Mesenchymal stem cell (in vitro differentiated cells and primary cell): Measurements from ENCODE around the gene NINL.

Source experiments
- DNase-seq: peaks from one replicate; pipeline ENCODE4 v3.0.0-alpha.2; 2013
- H2AFZ ChIP-seq: one replicate; pipeline ENCODE4 v1.6.1; 2013; ENCODE audit warnings: low read depth, mild to moderate bottlenecking, control low read depth, inconsistent platforms, low read length, moderate library complexity
- H2AK5ac ChIP-seq: 2 replicates; pipeline ENCODE4 v1.6.1; 2013; ENCODE audit warnings: low read length, moderate library complexity, mild to moderate bottlenecking, inconsistent platforms; ENCODE audit not compliant: severe bottlenecking
- H2BK120ac ChIP-seq: one replicate; pipeline ENCODE4 v1.6.1; 2013; ENCODE audit warnings: low read depth, mild to moderate bottlenecking, inconsistent platforms, low read length, moderate library complexity
- H2BK12ac ChIP-seq, 2 experiments: one replicate each; pipeline ENCODE4 v1.6.1; 2013; ENCODE audit warnings: inconsistent platforms in 2 of 2, low read length in 2 of 2, mild to moderate bottlenecking in 2 of 2, moderate library complexity in 2 of 2, control low read depth in 1 of 2
- H2BK15ac ChIP-seq: one replicate; pipeline ENCODE4 v1.6.1; 2013; ENCODE audit warnings: mild to moderate bottlenecking, low read depth, inconsistent platforms; ENCODE audit not compliant: poor library complexity, severe bottlenecking
- H2BK5ac ChIP-seq: 2 replicates; pipeline ENCODE4 v1.6.1; 2013; ENCODE audit warnings: low read depth, mild to moderate bottlenecking, low read length, control low read depth, inconsistent platforms; ENCODE audit not compliant: poor library complexity, severe bottlenecking
- H3K14ac ChIP-seq, 2 experiments: one replicate each; pipeline ENCODE4 v1.6.1; 2013; ENCODE audit warnings: inconsistent platforms in 2 of 2, low read length in 2 of 2, control low read depth in 1 of 2, mild to moderate bottlenecking in 1 of 2, moderate library complexity in 1 of 2
- H3K18ac ChIP-seq, 2 experiments: one replicate each; pipeline ENCODE4 v1.6.1; 2013; ENCODE audit warnings: inconsistent platforms in 2 of 2, low read length in 2 of 2, control low read depth in 1 of 2, low read depth in 1 of 2, mild to moderate bottlenecking in 1 of 2
- H3K23ac ChIP-seq, 2 experiments: one replicate each; pipeline ENCODE4 v1.6.1; 2013; ENCODE audit warnings: inconsistent platforms in 2 of 2, low read length in 2 of 2, mild to moderate bottlenecking in 2 of 2, moderate library complexity in 2 of 2, control low read depth in 1 of 2
- H3K27ac ChIP-seq: 2 replicates; pipeline ENCODE4 v1.5.1; 2013; ENCODE audit warnings: mild to moderate bottlenecking, moderate library complexity, low read length, control low read depth, inconsistent platforms; ENCODE audit not compliant: poor library complexity, severe bottlenecking
- H3K27me3 ChIP-seq, 2 experiments: 2 replicates each; pipeline versions ENCODE4 v1.6.1 to v1.7.0; 2013; ENCODE audit warnings: low read length in 2 of 2, mild to moderate bottlenecking in 2 of 2, moderate library complexity in 2 of 2, control low read depth in 1 of 2, inconsistent platforms in 1 of 2; ENCODE audit not compliant: control insufficient read depth in 1 of 2, insufficient read depth in 1 of 2
- H3K36me3 ChIP-seq, 2 experiments: 2 replicates each; pipeline versions ENCODE4 v1.6.1 to v1.7.0; 2013; ENCODE audit warnings: low read length in 2 of 2, control low read depth in 1 of 2, inconsistent platforms in 1 of 2, low read depth in 1 of 2, mild to moderate bottlenecking in 1 of 2; ENCODE audit not compliant: insufficient read depth in 2 of 2, control insufficient read depth in 1 of 2
- H3K4ac ChIP-seq, 2 experiments: one replicate each; pipeline ENCODE4 v1.6.1; 2013; ENCODE audit warnings: inconsistent platforms in 2 of 2, low read length in 2 of 2, mild to moderate bottlenecking in 2 of 2, moderate library complexity in 2 of 2, control low read depth in 1 of 2, low read depth in 1 of 2
- H3K4me1 ChIP-seq: 2 replicates; pipeline ENCODE4 v1.6.1; 2013; ENCODE audit warnings: low read depth, low read length, control low read depth; ENCODE audit not compliant: control insufficient read depth, insufficient read depth
- H3K4me2 ChIP-seq: 2 replicates; pipeline ENCODE4 v1.6.1; 2013; ENCODE audit warnings: low read length, mild to moderate bottlenecking, inconsistent platforms; ENCODE audit not compliant: poor library complexity, severe bottlenecking
- H3K4me3 ChIP-seq, 2 experiments: 2 replicates each; pipeline versions ENCODE4 v1.5.1 to v1.7.0; 2013; ENCODE audit warnings: low read length in 2 of 2, mild to moderate bottlenecking in 2 of 2, control low read depth in 1 of 2, low read depth in 1 of 2; ENCODE audit not compliant: insufficient read depth in 1 of 2
- H3K79me1 ChIP-seq: replicated peaks from 2 replicates; pipeline ENCODE4 v1.6.1; 2013; ENCODE audit warnings: mild to moderate bottlenecking, control low read depth, low read length, inconsistent platforms; ENCODE audit not compliant: poor library complexity, severe bottlenecking
- H3K9ac ChIP-seq: 2 replicates; pipeline ENCODE4 v1.7.0; 2013; ENCODE audit warnings: mild to moderate bottlenecking, low read length, moderate library complexity
- H3K9me3 ChIP-seq: 2 replicates; pipeline ENCODE4 v1.7.0; 2013; ENCODE audit warnings: mild to moderate bottlenecking, low read length; ENCODE audit not compliant: control insufficient read depth
- H4K8ac ChIP-seq: one replicate; pipeline ENCODE4 v1.6.1; 2013; ENCODE audit warnings: inconsistent platforms, mild to moderate bottlenecking, low read length, moderate library complexity
- H4K91ac ChIP-seq: one replicate; pipeline ENCODE4 v1.6.1; 2013; ENCODE audit warnings: mild to moderate bottlenecking, low read length, inconsistent platforms
- WGBS: methylation state at CpG from one replicate; pipeline ENCODE4 v1.1.7; 2013; ENCODE audit warnings: mixed read lengths; 5-methylcytosine and 5-hydroxymethylcytosine counted together

The NINL gene

DNA sequence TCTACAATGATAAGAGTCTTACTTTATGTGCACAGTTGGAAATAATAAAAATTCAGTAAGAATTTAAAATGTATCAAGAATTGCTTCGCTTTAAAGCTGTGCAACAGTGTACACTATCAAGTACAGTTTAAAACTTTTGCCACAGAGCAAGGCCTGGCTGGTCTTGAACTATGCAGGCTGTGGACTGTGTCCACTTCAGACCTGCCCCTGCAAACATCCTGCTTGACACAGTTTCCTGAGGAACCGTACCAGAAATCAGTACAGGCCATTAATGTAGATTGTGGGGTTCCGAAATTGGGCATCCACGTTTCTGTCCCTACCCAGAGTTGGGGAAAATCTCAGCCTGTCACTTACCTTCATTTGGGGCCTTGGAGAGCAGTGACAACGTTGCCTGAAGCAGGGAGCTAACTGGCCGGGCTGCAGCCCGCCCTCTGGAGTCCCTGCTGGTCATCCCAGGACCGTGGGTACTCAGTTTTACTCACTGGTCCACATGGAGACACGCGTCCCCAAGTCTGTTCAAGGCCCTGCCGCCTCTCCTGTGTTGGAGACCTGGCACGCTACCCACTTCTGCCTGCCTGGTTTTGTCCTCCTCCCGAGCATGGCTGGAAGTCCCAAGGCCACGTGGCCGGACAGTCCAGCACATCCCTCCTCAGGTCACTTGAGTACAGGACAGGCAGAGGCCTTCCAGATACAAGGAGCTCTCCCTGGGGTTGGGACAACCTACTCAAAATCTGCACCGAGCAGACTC is 8.4 kb downstream of the NINL start:
- H3K9me3 ChIP-seq: no peaks in the 10 kb centered on the region
- no peak for DNase-seq
- H3K79me1 ChIP-seq: peaks cover 43% of the 10 kb centered on the region
- H3K4me1 ChIP-seq: peaks cover 15% of the 10 kb centered on the region
- no peak overlapping the region for H3K14ac ChIP-seq
- no peak overlapping the region for H2AFZ ChIP-seq
- no peak overlapping the region for H3K9ac ChIP-seq
- H3K4me3 ChIP-seq: no peak overlapping the region
- H4K8ac ChIP-seq: peak overlapping the region; percentile 55
- H2BK15ac ChIP-seq: no peak overlapping the region
- no peak overlapping the region for H4K91ac ChIP-seq
- no peak overlapping the region for H3K27ac ChIP-seq
- no peak overlapping the region for H3K18ac ChIP-seq
- H2AK5ac ChIP-seq: no peak overlapping the region
- H2BK5ac ChIP-seq: no peak overlapping the region
- H2BK12ac ChIP-seq: no peak overlapping the region
- H3K36me3 ChIP-seq: peaks cover 0 to 10% of the 10 kb centered on the region in 2 experiments
- WGBS: 96% methylated on average over 15 of the region's 16 CpGs
- no peak overlapping the region for H3K4ac ChIP-seq
- no peak overlapping the region for H3K23ac ChIP-seq
- H2BK120ac ChIP-seq: no peak overlapping the region
- no peaks in the 10 kb centered on the region for H3K27me3 ChIP-seq
- H3K4me2 ChIP-seq: no peak overlapping the region

GRCh38 chr20:25574411-25574810 is 10.9 kb downstream of the NINL start:
- Histone ChIP-seq H3K14ac (no peak overlapping the region), H4K8ac (no peak overlapping the region), H2BK15ac (no peak overlapping the region), H3K27ac (no peak overlapping the region), H2BK120ac (no peak overlapping the region), H3K36me3 (peaks cover 0 to 17% of the 10 kb centered on the region in 2 experiments), H3K9me3 (no peaks in the 10 kb centered on the region), H3K23ac (no peak overlapping the region), H3K4ac (no peak overlapping the region), H3K4me3 (no peak overlapping the region), H3K18ac (peak overlapping the region in 1 of 2 experiments; percentile 34), H3K27me3 (no peaks in the 10 kb centered on the region), H3K9ac (no peak overlapping the region), H3K4me2 (no peak overlapping the region), H3K4me1 (peaks cover 15% of the 10 kb centered on the region), H2AFZ (no peak overlapping the region), H2AK5ac (no peak overlapping the region), H2BK5ac (no peak overlapping the region), H2BK12ac (peak overlapping the region in 1 of 2 experiments; percentile 19), H3K79me1 (peaks cover 44% of the 10 kb centered on the region), H4K91ac (no peak overlapping the region)
- DNase-seq: peak; percentile 50
- WGBS: 88% methylated on average over 3 of the region's 3 CpGs

- H3K4me2 ChIP-seq: no peak overlapping the region
- H2BK12ac ChIP-seq: no peak overlapping the region
- no peak overlapping the region for H3K18ac ChIP-seq
- no peak overlapping the region for H3K23ac ChIP-seq
- WGBS: 94% methylated on average over 3 of the region's 6 CpGs
- H2BK15ac ChIP-seq: no peak overlapping the region
- H3K79me1 ChIP-seq: peaks cover 48% of the 10 kb centered on the region
- no peak overlapping the region for H3K4me3 ChIP-seq
- H3K14ac ChIP-seq: no peak overlapping the region
- no peak overlapping the region for H3K4ac ChIP-seq
- H3K27ac ChIP-seq: no peak overlapping the region
- H3K9ac ChIP-seq: peak overlapping the region; percentile 11
- H4K8ac ChIP-seq: no peak overlapping the region
- peaks cover 12% of the 10 kb centered on the region for H3K4me1 ChIP-seq
- H3K27me3 ChIP-seq: no peaks in the 10 kb centered on the region
- no peak overlapping the region for H2BK5ac ChIP-seq
- H3K9me3 ChIP-seq: no peaks in the 10 kb centered on the region
- no peak for DNase-seq
- no peak overlapping the region for H2BK120ac ChIP-seq
- H3K36me3 ChIP-seq: peaks cover 0 to 18% of the 10 kb centered on the region in 2 experiments
- H4K91ac ChIP-seq: no peak overlapping the region
- H2AFZ ChIP-seq: no peak overlapping the region
- no peak overlapping the region for H2AK5ac ChIP-seq
Observed at GRCh38 chr20:25573288-25574251, 11.8 kb downstream of the NINL start.

GRCh38 chr20:25571817-25572216 is 13.5 kb downstream of the NINL start:
- Histone ChIP-seq H3K4me2 (no peak overlapping the region), H3K4ac (no peak overlapping the region), H3K23ac (no peak overlapping the region), H3K27ac (no peak overlapping the region), H2BK15ac (no peak overlapping the region), H3K27me3 (no peaks in the 10 kb centered on the region), H4K8ac (no peak overlapping the region), H3K9me3 (no peaks in the 10 kb centered on the region), H3K4me1 (peaks cover 8% of the 10 kb centered on the region), H3K14ac (no peak overlapping the region), H4K91ac (no peak overlapping the region), H3K18ac (no peak overlapping the region), H3K9ac (no peak overlapping the region), H2BK12ac (no peak overlapping the region), H2BK5ac (no peak overlapping the region), H2BK120ac (no peak overlapping the region), H2AFZ (no peak overlapping the region), H3K4me3 (no peak overlapping the region), H2AK5ac (no peak overlapping the region), H3K79me1 (peaks cover 42% of the 10 kb centered on the region), H3K36me3 (peaks cover 0 to 14% of the 10 kb centered on the region in 2 experiments)
- peak; percentile 14 for DNase-seq
- 76% methylated on average over 2 of the region's 2 CpGs for WGBS
